ENCODE measurements around the gene FBF1.
"Not testable (repeated sequence)": the region's sequence is repeated elsewhere in the genome, so short reads cannot be mapped to it uniquely, and the experiment has no call there.

The FBF1 gene, protein sequence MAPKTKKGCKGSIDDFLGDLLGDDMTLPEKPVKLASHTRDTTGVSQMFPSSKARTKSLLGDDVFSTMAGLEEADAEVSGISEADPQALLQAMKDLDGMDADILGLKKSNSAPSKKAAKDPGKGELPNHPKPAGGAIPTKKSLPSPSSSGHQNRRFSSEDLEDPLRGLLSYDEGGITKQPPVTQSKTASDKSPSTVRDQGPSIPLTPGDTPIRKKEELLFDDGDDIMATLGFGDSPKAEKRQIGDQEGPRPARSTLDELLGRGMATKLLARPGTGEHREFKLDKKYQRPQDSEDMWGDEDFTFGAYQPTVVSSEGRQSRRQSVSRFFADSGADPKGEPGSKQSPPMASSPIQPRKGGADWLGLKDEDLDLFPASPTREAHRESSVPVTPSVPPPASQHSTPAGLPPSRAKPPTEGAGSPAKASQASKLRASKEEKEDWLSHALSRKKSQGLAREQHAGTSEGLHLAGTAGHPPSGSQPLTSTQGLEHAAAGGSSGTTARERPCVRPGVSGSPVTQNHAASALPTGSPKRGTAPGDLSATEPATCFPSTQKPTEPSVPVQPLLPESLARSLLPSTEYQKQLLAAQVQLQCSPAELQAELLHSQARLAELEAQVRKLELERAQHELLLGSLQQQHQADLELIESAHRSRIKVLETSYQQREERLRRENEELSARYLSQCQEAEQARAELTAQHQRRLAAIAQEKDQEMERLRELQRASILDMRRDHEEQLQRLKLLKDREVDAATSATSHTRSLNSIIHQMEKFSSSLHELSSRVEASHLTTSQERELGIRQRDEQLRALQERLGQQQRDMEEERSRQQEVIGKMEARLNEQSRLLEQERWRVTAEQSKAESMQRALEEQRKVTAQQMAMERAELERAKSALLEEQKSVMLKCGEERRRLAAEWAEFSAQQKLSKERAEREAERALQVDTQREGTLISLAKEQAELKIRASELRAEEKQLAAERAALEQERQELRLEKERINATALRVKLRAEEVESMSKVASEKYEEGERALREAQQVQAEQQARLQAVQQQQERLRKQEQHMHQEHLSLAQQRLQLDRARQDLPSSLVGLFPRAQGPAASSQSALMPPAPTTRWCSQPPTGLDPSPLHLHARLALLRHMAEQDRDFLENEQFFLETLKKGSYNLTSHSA

DNA sequence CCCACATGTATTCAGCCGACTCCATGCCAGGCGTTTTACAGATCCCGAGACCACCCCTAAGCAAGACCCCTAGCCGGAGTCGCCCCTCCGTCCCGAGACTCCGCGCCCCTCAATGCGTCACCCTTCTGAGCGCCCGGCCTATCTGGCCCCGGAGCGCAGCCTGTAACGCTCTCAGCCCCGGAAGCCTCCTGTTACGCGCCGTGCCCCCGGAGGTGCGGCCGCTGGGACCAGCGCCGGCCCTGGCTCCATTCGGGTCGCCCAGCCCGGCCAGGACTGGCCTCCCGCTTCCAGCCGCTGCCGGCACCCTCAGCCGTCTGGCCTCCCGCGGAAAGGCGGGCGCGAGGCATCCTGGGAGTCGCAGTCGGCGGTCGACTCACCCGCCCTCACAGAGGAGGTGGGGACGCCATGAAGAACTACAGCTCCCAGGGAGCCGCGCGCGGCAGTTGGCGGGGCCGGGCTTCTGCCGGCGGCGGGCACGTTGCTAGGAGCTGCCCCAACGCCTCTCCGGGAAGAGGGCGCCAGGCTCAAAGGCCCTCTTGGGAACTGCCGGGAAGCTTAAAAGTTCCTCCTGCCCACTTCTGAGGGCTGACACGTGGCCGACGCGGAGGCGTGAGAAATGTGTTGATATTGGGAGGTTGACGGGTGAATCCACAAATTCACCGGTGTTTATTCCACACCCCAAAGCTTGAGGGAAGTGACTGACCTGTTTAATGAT lies at the start of gene FBF1:
Gene FBF1 (minus strand): TSS at position 316 of the 715 bp plus-strand sequence. CDS start 2,893 bp downstream, outside the sequence.
- peak; percentile 98 for DNase-seq

DNA sequence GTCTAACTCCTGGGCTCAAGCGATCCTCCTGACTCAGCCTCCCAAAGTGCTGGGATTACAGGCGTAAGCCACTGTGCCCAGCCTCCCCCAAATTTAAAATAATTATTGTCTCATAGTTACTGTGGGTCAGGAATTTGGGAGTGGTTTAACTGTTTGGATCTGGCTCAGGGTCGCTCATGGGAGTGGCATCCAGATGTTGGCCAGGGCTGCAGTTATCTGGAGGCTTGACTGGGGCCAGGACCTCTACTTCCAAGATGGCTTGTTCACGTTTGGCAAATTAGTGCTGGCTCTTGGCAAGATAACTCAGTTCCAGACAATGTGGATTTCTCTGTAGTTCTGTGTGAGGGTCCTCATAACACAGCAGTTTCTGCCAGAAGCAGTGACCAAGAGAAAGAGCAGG lies 46.2 kb upstream of the FBF1 start:
- DNase-seq, result no peak

DNA sequence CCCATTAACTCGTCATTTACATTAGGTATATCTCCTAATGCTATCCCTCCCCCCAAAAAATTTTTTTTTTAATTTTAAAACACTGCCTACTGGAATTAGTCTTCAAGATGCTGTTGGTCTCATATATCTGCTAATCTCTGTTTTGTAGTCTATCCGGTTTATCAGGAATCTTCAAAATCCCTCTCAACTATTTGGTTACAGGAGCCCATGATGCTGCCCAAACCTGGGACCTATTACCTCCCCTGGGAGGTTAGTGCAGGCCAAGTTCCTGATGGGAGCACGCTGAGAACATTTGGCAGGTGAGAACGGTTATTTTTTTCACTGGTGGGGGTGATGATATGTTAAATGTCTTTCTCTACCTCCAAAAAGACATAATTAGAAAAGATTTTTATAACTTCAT lies 45.1 kb upstream of the FBF1 start:
- no peak for DNase-seq

DNA sequence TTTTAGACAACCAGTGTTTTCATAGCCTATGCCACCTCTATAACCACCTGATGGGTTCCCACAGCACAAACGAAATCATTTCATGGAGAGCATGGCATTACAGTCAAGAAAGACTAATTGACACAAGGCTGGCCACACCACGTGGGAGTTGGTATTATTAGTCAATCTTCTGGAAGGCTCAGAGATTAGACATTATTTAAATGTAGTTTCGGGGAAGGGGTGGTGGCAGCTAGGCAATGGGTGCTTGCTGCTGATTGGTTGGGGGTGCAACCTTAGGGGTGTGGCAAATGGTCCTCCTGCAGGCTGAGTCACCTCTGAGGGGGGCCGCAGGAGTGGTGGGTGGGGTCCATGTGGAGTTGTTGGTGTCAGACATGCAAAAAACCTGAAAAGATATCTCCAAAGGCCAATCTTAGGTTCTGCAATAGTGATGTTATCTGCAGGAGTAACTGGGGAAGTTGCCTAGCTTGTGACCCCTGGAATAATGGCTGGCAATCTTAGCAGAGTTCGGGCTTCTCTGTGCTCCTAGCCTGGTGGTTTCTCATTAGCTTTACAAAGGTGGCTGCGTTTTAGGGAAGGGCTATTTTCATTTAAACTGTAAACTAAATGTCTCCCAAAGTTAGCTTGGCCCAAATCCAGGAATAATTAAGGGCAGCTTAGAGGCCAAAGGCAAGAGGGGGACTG lies 42.8 kb upstream of the FBF1 start:
- DNase-seq, result no peak

DNA sequence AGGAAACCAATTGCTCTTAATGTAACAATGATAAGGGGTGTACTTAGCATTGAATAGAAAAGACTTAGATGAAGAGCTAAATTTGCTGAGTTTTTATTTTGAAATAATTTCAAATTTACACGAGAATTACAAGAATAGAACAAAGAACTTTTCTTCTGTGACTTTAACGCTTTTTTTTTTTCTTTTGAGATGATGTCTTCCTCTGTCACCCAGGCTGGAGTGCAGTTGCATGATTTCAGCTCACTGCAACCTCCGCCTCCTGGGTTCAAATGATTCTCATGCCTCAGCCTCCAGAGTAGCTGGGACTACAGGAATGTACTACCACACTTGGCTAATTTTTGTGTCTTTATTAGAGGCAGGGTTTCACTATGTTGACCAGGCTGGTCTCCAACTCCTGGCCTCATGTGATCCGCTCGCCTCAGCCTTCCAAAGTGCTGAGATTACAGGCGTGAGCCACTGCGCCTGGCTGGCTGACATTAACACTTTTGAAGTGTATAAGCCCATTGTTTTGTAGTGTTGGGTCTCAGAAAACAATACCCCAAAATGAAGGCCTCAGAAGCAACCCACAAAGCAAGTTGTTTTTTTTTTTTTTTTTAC lies 40.3 kb upstream of the FBF1 start:
- no peak for DNase-seq

DNA sequence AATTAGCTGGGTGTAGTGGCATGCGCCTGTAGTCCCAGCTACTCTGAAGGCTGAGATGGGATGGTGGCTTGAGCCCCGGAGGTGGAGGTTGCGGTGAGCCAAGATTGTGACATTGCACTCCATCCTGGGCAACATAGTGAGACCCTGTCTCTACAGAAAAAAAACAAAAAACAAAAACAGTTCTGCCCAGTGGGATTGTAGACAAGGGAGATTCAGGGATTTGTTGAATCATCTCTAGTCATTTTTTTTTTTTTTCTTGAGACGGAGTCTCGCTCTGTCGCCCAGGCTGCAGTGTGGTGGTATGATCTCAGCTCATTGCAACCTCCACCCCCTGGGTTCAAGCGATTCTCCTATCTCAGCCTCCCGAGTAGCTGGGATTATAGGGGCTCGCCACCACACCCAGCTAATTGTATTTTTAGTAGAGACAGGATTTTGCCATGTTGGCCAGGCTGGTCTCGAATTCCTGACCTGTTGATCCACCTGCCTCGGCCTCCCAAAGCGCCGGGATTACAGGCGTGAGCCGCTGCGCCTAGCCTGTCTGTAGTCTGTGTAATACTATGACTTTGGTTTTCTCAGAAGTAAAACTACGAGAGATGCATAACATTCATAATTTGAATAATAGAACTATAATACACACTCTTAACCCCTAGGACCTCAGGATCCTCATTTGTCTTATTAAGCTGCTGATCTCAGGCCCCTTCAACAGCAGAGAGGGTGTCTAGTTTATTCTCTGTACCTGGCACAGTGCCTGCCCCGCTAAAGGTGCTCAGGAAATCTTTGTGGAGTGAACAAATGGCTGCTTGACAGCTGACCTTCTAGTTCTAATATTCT lies 39.6 kb upstream of the FBF1 start:
- DNase-seq, result no peak

DNA sequence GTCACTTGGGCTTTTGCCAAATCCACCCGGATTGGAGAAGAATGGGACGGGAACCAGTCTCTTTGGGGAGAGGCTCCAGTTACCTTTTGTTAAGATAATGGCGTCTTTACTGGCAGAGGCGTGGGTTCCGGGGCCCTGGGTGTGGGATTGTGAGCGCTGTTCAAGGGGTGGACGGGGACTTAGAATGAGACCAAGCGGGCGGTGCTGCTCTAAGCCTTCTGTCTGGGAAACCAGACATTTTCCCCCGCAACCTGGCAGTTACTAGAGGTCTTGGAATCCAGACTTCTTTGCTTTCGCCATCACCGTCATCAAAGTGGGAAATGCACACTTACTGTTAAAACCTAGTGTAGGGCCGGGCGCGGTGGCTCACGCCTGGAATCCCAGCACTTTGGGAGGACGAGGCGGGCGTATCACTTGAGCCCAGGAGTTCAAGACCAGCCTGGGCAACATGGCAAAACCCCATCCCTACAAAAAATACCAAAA lies 38.9 kb upstream of the FBF1 start:
- DNase-seq, result no peak

DNA sequence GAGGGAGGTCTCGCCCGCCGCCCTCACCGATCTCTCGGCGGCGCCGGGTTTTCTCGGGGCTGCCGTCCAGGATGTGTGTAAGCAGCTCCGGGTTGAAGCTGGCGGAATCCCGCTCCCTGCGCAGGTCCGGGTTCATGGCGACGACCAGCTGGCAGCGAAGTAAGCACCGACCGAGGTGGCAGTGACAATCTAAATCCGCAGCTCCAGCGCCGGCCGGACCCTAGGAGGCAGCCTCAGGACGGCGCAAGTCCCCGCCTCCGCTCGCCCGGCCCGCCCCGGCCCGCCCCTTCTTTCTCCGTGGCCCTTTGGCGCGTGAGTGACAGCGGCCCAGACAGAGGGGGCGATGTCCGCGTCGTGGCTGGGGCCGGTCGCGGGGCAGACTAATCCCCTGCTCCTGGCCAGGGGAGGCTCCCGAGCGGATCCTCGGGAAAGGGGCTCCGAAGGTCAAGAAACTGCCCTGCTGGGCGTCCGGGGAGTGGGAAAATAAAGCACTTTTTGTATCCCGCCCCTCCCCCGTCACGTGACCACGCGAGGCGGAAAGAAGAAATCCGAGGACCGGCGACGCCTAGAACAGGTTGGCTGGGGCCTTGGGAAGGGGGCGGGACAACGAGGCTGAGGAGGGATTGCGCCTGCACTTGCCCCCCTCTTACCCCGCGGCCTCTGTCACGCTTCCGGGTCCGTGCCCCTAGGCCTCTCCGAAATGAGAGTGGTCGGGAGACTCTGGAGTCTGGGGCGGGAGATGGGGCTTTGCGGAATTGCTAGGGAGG lies 38.3 kb upstream of the FBF1 start, which contains the start of the genes ACOX1 and TEN1:
Gene ACOX1 (minus strand): TSS at position 229 of the 767 bp plus-strand sequence. CDS start 93 bp downstream, at position 136.
Gene TEN1 (plus strand): TSS at position 303 of the 767 bp plus-strand sequence. CDS start 6,953 bp downstream, outside the sequence.
- peak; percentile 98 for DNase-seq

DNA sequence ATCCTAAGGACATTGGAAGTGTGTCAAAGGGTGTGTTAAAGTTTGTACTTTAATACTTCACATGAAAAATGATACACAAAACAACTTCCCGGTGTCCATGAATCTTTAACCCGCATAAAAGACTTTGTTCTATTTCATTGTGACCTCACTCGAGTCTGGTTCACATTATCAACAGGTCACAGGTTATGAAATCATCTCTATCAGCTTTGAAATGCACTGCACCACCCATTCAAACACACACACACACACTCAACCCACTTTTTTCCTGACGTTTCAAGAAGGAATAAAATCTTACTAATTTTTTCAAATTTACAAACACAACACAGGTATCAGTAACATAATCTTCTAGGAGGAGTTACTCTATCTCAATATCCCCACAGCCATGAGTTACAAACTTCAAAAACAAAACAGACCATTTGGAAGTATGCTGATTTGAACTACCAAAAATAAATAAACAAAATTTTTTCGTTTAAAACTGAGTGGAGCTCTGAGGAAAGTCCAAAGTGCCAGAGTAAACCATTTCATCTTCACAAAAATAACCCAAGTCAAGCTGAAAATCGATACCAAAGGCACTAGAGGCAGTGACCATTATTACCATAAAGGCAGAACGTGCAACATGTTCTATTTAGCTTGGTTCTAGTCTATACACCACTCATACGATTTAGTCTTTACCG lies 35.5 kb upstream of the FBF1 start:
- no peak for DNase-seq

DNA sequence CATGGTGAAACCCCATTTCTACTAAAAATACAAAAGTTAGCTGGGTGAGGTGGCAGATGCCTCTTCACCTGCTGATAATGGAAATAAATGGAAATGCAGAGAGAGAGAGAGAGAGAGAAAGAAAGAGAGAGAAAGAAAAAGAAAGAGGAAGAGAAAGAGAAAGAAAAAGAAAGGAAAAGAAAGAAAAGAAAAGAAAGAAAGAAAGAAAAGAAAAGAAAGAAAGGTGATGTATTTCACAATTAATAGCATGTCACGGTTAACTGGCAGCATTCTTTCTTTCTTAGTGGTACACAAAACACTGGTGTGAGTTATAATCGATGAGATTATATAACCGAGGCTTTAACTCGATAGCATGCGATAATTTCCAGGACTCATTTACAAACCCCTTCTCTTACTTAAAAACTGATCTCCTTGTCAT lies 34.9 kb upstream of the FBF1 start:
- DNase-seq, result no peak

DNA sequence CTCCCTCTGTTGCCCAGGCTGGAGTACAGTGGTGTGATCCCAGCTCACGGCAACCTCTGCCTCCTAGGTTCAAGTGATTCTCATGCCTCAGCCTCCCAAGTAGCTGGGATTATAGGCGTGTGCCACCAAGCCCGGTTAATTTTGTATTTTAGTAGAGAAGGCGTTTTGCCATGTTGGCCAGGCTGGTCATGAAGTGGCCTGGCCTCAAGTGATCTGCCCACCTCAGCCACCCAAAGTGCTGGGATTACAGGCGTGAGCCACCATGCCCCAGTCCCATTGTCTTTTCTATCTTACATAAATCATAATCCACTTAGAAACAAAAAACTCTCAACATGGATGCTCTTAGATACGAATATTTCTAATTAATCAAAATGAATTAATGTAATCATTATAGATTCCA lies 34.3 kb upstream of the FBF1 start:
- DNase-seq, result not testable (repeated sequence)

DNA sequence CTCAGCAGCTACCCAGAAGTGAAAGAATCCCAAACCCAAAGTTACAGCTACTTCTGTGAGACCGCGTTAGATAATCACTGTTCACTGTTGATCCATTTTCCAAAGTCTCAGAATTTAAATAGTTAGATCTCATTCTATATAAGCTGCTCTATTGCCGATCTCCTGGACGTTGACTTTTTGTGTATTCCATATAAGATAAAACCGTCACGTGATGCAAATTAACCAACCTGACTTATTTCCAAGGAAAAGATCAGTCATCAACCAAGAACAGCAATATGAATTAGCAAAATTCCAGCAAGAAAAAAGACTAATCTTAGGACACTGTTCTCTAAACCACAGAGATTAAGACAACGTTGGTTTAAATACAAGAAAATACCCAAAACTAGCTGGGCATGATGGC lies 29.8 kb upstream of the FBF1 start:
- no peak for DNase-seq

DNA sequence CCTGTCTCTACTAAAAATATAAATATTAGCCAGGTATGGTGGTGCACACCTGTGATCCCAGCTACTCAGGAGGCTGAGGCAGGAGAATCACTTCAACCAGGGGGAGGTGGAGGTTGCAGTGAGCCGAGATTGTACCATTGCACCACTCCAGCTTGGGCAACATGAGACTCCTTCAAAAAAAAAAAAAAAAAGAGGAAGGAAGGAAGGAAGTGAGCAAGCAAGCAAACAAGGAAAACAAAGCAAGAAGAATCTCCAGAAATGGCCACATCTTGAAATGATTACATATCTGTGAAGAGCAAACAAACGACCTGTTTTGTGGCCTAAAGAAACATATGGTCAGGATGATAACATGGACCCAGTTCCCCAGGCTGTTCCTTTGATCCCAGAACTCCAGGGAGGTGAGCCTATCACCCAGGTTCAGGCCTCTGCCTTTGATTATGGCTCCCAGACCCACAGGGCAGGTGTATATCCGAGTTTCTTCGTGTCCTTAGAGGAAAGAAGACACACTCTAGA lies 29.2 kb upstream of the FBF1 start:
- DNase-seq, result no peak

DNA sequence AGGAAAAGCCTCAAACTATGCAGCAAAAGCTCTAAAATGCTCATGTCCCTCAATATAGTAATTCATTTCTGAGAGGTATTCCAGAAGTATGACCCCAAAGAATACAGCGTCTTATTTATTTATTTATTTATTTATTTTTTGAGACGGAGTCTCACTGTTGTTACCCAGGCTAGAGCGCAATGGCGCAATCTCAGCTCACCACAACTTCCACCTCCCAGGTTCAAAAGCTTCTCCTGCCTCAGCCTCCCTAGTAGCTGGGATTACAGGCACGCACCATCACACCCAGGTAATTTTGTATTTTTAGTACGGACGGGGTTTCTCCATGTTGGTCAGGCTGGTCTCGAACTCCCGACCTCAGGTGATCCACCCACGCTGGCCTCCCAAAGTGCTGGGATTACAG lies 28.2 kb upstream of the FBF1 start:
- DNase-seq, result not testable (repeated sequence)

DNA sequence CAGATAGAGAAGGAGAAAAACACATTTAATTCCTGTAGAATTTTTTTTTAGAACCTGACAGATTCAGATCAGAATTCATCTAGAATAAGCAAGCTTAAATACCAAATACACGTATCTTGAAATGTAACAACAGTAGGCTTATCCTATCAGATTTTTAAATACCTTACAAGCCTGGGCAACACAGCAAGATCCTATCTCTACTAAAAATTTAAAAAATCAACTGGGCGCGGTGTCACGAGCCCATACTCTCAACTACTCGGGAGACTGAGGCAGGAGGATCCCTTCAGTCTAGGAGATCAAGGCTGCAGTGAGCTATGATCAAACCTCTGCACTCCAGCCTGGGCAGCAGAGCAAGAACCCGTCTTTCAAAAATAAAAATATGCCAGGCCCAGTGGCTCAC lies 24.6 kb upstream of the FBF1 start:
- no peak for DNase-seq

DNA sequence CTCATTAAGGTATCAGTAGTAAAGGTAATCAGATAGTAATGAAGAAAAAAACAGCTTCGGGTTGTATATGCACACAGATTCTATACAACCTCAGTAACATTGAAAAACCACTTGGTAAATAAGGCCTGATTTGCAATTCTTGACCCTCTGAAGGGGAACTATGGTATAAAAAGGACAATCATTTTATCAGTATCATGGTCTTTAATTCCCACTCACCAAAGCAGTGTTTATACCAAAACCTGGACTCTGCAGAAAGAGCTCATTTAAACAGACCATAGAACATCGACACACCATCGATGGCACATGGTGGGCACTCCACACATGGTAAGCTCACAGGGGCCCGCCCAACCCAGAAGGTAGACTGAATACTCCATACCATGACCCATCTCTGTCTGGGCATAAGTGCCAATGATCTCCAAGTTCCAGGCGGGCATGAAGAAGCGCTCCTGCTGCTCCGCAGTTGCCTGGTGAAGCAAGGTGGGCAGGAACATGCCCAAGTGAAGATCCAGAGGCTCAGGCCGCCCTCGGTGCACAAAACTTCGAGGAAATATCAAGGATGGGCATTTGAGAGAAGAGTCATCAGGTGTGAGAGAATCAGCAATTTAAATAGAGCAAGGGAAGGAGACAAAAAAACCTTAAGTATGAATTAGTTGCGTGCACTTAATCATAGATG lies 19.1 kb upstream of the FBF1 start:
- DNase-seq, result no peak

DNA sequence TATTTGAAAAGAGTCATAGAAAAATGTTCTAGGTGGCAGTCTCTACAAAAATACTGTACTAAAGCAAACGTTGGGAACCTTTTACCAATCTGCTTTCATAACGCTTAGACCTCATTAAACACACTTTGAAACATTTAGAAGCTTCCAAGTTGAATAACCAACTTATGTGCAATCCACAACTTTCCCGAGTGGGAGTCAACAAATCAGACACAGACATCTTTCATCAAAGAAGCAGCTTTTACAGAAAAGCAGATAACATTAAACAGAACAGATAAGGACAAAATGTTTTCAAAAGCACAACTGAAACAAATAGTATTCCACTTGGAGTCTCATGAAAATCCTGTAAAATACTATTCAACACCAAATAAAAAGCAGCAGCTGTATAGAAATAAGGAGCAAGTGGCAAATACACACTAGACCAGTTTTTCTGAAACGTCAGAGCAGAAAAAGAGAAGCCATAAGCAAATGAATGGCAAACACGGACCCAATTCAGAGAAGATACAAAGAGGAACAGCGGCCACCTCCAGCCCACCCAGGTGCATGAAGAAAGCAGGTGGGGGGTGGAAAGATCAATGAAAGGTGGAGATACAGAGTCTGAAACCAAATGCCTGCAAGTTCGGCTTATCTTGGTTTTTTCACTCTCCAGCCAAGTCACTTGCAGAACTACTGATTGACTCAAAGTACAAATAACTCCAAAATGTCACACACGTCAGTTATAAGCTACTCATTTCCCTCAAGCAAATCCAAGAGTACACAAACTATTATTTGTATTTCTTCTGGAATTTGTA lies 18.4 kb upstream of the FBF1 start:
- no peak for DNase-seq
